K562 (cell line): ENCODE measurements around the gene ZNF814. TPM values are rescaled to one million over a fixed set of nuclear protein-coding genes. Genes with fewer than 3 reads are reported as not detected.

Experiments
- ATF1 ChIP-seq, 2 experiments: fragments of 450-650 bp in 1 of 2; IDR thresholded peaks; 2 replicates each; pipeline ENCODE4 v1.6.1; 2016; ENCODE audit warnings: missing compliant biosample characterization in 1 of 2, missing genetic modification characterization in 1 of 2
- KAT2B ChIP-seq: IDR thresholded peaks from one replicate; pipeline ENCODE4 v1.6.1; 2012; ENCODE audit warnings: low read depth, mild to moderate bottlenecking, control low read depth, inconsistent platforms, low read length, moderate library complexity
- MEF2D ChIP-seq: conservative IDR thresholded peaks from 2 replicates; pipeline ENCODE4 v1.6.1; 2016; ENCODE audit warnings: low read depth, missing genetic modification characterization, missing compliant biosample characterization
- NFRKB ChIP-seq: fragments of 450-650 bp; IDR thresholded peaks from 2 replicates; pipeline ENCODE4 v1.6.1; 2016; ENCODE audit warnings: low read depth
- PREB ChIP-seq: sonication (generic); formaldehyde crosslinking; IDR thresholded peaks from 2 replicates; pipeline ENCODE4 v1.8.1; 2023; ENCODE audit warnings: mild to moderate bottlenecking, missing genetic modification reagents
- RAD21 ChIP-seq, 2 experiments: fragments of 250-450 bp in 1 of 2; fragments of 450-650 bp in 1 of 2; sonication (Bioruptor Pico) in 1 of 2; formaldehyde crosslinking in 1 of 2; IDR thresholded peaks in 1 of 2; conservative IDR thresholded peaks in 1 of 2; 2 replicates each; pipeline versions ENCODE4 v1.4.0 to v1.8.0; 2020 to 2022; ENCODE audit warnings: mild to moderate bottlenecking in 2 of 2, moderate library complexity in 1 of 2
- RAD51 ChIP-seq: fragments of 450-650 bp; IDR thresholded peaks from 2 replicates; pipeline ENCODE4 v1.7.1; 2016; ENCODE audit warnings: low read depth, mild to moderate bottlenecking, borderline replicate concordance
- REST ChIP-seq, 2 experiments: fragments of 450-650 bp; formaldehyde crosslinking in 1 of 2; IDR thresholded peaks; 2 replicates each; pipeline versions ENCODE4 v1.4.0 to v1.6.1; 2014 to 2020; ENCODE audit warnings: mild to moderate bottlenecking in 2 of 2, borderline replicate concordance in 1 of 2, low read depth in 1 of 2
- RNF219 ChIP-seq: fragments of 250-450 bp; sonication (Bioruptor Pico); IDR thresholded peaks from 2 replicates; pipeline ENCODE4 v1.5.0; 2022; ENCODE audit warnings: mild to moderate bottlenecking
- SAFB2 ChIP-seq: fragments of 200-400 bp; formaldehyde crosslinking; IDR thresholded peaks from 2 replicates; pipeline ENCODE4 v1.6.1; 2018; ENCODE audit warnings: borderline replicate concordance, low read length, low read depth, moderate library complexity; ENCODE audit not compliant: severe bottlenecking
- SP1 ChIP-seq: sonication (generic); formaldehyde crosslinking; IDR thresholded peaks from 2 replicates; pipeline ENCODE4 v1.8.1; 2022; ENCODE audit warnings: mild to moderate bottlenecking, missing genetic modification reagents
- TAF1 ChIP-seq: IDR thresholded peaks from 2 replicates; pipeline ENCODE4 v1.6.1; 2011; ENCODE audit warnings: mild to moderate bottlenecking, low read length, moderate library complexity; ENCODE audit not compliant: insufficient read depth, control insufficient read depth, severe bottlenecking; ENCODE audit errors: extremely low read depth
- ZNF134 ChIP-seq: fragments of 250-450 bp; sonication (Bioruptor Pico); conservative IDR thresholded peaks from 2 replicates; pipeline ENCODE4 v1.4.0; 2020
- ZNF143 ChIP-seq: sonication (generic); formaldehyde crosslinking; IDR thresholded peaks from 2 replicates; pipeline ENCODE4 v1.9.0; 2022; ENCODE audit warnings: mild to moderate bottlenecking, missing genetic modification reagents
- polyA plus RNA-seq, 8 experiments: library from polyadenylated mRNA; depleted of rRNA in 4 of 8; stranded (reverse) in 5 of 8; unstranded in 3 of 8; fragments of >200 nt; fragmentation: Nextera tagmentation in 2 of 8; fragmentation: Illumina TruSeq in 1 of 8; extraction: Ambion mirVana in 2 of 8; extraction: Trizol in 1 of 8; gene quantifications; 2 replicates each; pipeline versions ENCODE4 v1.2.1 to v1.2.3, GENCODE V29; 2011 to 2014; ENCODE audit warnings: inconsistent platforms in 1 of 8, missing spikeins in 1 of 8
- total RNA-seq, 7 experiments: library from RNA; depleted of rRNA in 6 of 7; stranded (reverse); fragments of >200 nt in 6 of 7; fragmentation: Illumina TruSeq in 2 of 7; extraction: Trizol in 2 of 7; gene quantifications; 2 replicates each; pipeline versions ENCODE4 v1.2.1 to v1.2.3, GENCODE V29; 2011 to 2021; ENCODE audit warnings: low replicate concordance in 1 of 7

Gene ZNF814
- total and polyA plus RNA-seq, 9 of the 15 experiments (the other 6 are each of a cell fraction or from before 2014, with no cell fraction given) = 0.42 to 3.5 (median 1.9) TPM

- TF ChIP-seq PREB (no peak), RNF219 (CRISPR knock-in tag) (no peak), RAD51 (peak; percentile 53; the same call in 1 of the 2 replicates), MEF2D (tag) (no peak), ZNF134 (CRISPR knock-in tag) (no peak), SAFB2 (no peak), ZNF143 (CRISPR knock-in tag) (peak; percentile 63; the same call in 1 of the 2 replicates), RAD21 (CRISPR knock-in tag; conservative IDR thresholded peaks at IDR 0.05 in 1 of 2, IDR thresholded peaks at IDR 0.05 in 1 of 2) (peak in 1 of 2 experiments; percentile 56; a peak in 2 of 4 replicates), ATF1 (CRISPR knock-in tag; IDR thresholded peaks at IDR 0.05) (no peak), ATF1 (tag; IDR thresholded peaks at IDR 0.05) (no peak), REST (IDR thresholded peaks at IDR 0.05; ENCODE audit: borderline replicate concordance) (peak; percentile 32; the same call in 1 of the 2 replicates), REST (CRISPR knock-in tag; IDR thresholded peaks at IDR 0.05; ENCODE audit: low read depth) (no peak), KAT2B (no peak), TAF1 (no peak), NFRKB (no peak), SP1 (no peak)
Observed at GRCh38 chr19:57830071-57830602, 58.7 kb downstream of the ZNF814 start, which contains the start of gene ZNF587B (continued).
